Measurements from ENCODE around the gene ALK. TPM values are rescaled to one million over a fixed set of nuclear protein-coding genes. Genes with fewer than 3 reads are reported as not detected.

ALK gene
- total RNA-seq, 2 experiments from 2014 or later: not detected

GRCh38 chr2:29606104-29607037 is 315.0 kb downstream of the ALK start:
- no peak for TF ChIP-seq CTCF (IDR thresholded peaks at IDR 0.05)
- no peak overlapping the region for H3K27ac Mint-ChIP-seq
- no peaks in the 10 kb centered on the region for H3K4me1 Mint-ChIP-seq (ENCODE audit: low read depth)
- H3K27me3 Mint-ChIP-seq: peaks cover 4% of the 10 kb centered on the region
- CTCF ChIA-PET: no interaction called here
- intact Hi-C loops (cut with micrococcal nuclease): no loop called here
- no peak for DNase-seq
- H3K36me3 Mint-ChIP-seq (ENCODE audit: low read depth): no peaks in the 10 kb centered on the region
- ATAC-seq: no peak
- POLR2A ChIA-PET: interaction anchor here (0.8 kb wide), 1 partner anchor 10 kb away, joined by 3 read pairs; no protein-coding TSS in a partner anchor
- no peaks in the 10 kb centered on the region for H3K9me3 Mint-ChIP-seq
- no peak overlapping the region for H3K4me3 Mint-ChIP-seq

GRCh38 chr2:29603341-29603740 is 318.0 kb downstream of the ALK start:
- intact Hi-C loops (cut with micrococcal nuclease): no loop called here
- POLR2A ChIA-PET: no interaction called here
- TF ChIP-seq CTCF (IDR thresholded peaks at IDR 0.05): no peak
- ATAC-seq (no peak), DNase-seq (no peak)
- Mint-ChIP-seq H3K27ac (no peak overlapping the region), H3K9me3 (no peaks in the 10 kb centered on the region), H3K27me3 (peaks cover 4% of the 10 kb centered on the region), H3K36me3 (ENCODE audit: low read depth) (no peaks in the 10 kb centered on the region), H3K4me3 (no peak overlapping the region), H3K4me1 (ENCODE audit: low read depth) (no peaks in the 10 kb centered on the region)
- CTCF ChIA-PET: no interaction called here

- H3K36me3 Mint-ChIP-seq (ENCODE audit: low read depth): no peaks in the 10 kb centered on the region
- ChIA-PET CTCF (no interaction called here), POLR2A (no interaction called here)
Measured at GRCh38 chr2:29601872-29602271, 319.5 kb downstream of the ALK start.

GRCh38 chr2:29601321-29601720 is 320.1 kb downstream of the ALK start:
- H3K27ac Mint-ChIP-seq: no peak overlapping the region
- no peak for DNase-seq
- peaks cover 4% of the 10 kb centered on the region for H3K27me3 Mint-ChIP-seq
- no peaks in the 10 kb centered on the region for H3K36me3 Mint-ChIP-seq (ENCODE audit: low read depth)
- intact Hi-C loops (cut with micrococcal nuclease): no loop called here
- H3K4me3 Mint-ChIP-seq: no peak overlapping the region
- CTCF ChIA-PET: no interaction called here
- no peak for ATAC-seq
- H3K4me1 Mint-ChIP-seq (ENCODE audit: low read depth): no peaks in the 10 kb centered on the region
- no peak for TF ChIP-seq CTCF (IDR thresholded peaks at IDR 0.05)
- POLR2A ChIA-PET: no interaction called here
- H3K9me3 Mint-ChIP-seq: no peaks in the 10 kb centered on the region

More at GRCh38 chr2:29601872-29602271, 319.5 kb downstream of the ALK start:
- ATAC-seq: no peak
- TF ChIP-seq CTCF (IDR thresholded peaks at IDR 0.05): no peak
- intact Hi-C loops (cut with micrococcal nuclease): no loop called here
- Mint-ChIP-seq H3K4me3 (no peak overlapping the region), H3K9me3 (no peaks in the 10 kb centered on the region), H3K27ac (no peak overlapping the region), H3K27me3 (peaks cover 4% of the 10 kb centered on the region), H3K4me1 (ENCODE audit: low read depth) (no peaks in the 10 kb centered on the region)
- no peak for DNase-seq

GRCh38 chr2:29599946-29600345 is 321.4 kb downstream of the ALK start:
- ATAC-seq (no peak), DNase-seq (no peak)
- POLR2A ChIA-PET: no interaction called here
- Mint-ChIP-seq H3K9me3 (no peaks in the 10 kb centered on the region), H3K27me3 (peaks cover 4% of the 10 kb centered on the region), H3K4me1 (ENCODE audit: low read depth) (no peaks in the 10 kb centered on the region), H3K4me3 (no peak overlapping the region), H3K36me3 (ENCODE audit: low read depth) (no peaks in the 10 kb centered on the region), H3K27ac (no peak overlapping the region)
- CTCF ChIA-PET: interaction anchor here (1.2 to 1.4 kb wide), 2 partner anchors 14 to 472 kb away, joined by 3 read pairs; no protein-coding TSS in a partner anchor
- no peak for TF ChIP-seq CTCF (IDR thresholded peaks at IDR 0.05)
- intact Hi-C loops (cut with micrococcal nuclease): no loop called here
